K562 (cell line): Measurements from ENCODE around the gene CCR6. TPM values are rescaled to one million over a fixed set of nuclear protein-coding genes. Genes with fewer than 3 reads are reported as not detected.

Experiments
- BHLHE40 ChIP-seq: IDR thresholded peaks from 2 replicates; pipeline ENCODE4 v1.6.1; 2011; ENCODE audit warnings: low read length, improper control_type of control experiment
- ERF ChIP-seq: fragments of 450-650 bp; formaldehyde crosslinking; IDR thresholded peaks from 2 replicates; pipeline ENCODE4 v1.4.0; 2020; ENCODE audit warnings: mild to moderate bottlenecking, mixed read lengths
- POU5F1 ChIP-seq: fragments of 150-350 bp; IDR thresholded peaks from 2 replicates; pipeline ENCODE4 v1.6.1; 2014; ENCODE audit warnings: borderline replicate concordance, low read length, low read depth, mild to moderate bottlenecking; ENCODE audit not compliant: partially characterized antibody
- RCOR1 ChIP-seq, 2 experiments: IDR thresholded peaks; 2 replicates each; pipeline ENCODE4 v1.6.1; 2012; ENCODE audit warnings: low read depth in 2 of 2, low read length in 2 of 2, borderline replicate concordance in 1 of 2, improper control_type of control experiment in 1 of 2
- TRIM25 ChIP-seq: fragments of 450-650 bp; IDR thresholded peaks from 2 replicates; pipeline ENCODE4 v1.7.0; 2016; ENCODE audit warnings: borderline replicate concordance
- ZBTB34 ChIP-seq: fragments of 250-450 bp; sonication (Bioruptor Pico); IDR thresholded peaks from 2 replicates; pipeline ENCODE4 v1.8.0; 2021; ENCODE audit warnings: mild to moderate bottlenecking, moderate library complexity
- polyA plus RNA-seq, 8 experiments: library from polyadenylated mRNA; depleted of rRNA in 4 of 8; stranded (reverse) in 5 of 8; unstranded in 3 of 8; fragments of >200 nt; fragmentation: Nextera tagmentation in 2 of 8; fragmentation: Illumina TruSeq in 1 of 8; extraction: Ambion mirVana in 2 of 8; extraction: Trizol in 1 of 8; gene quantifications; 2 replicates each; pipeline versions ENCODE4 v1.2.1 to v1.2.3, GENCODE V29; 2011 to 2014; ENCODE audit warnings: inconsistent platforms in 1 of 8, missing spikeins in 1 of 8
- total RNA-seq, 7 experiments: library from RNA; depleted of rRNA in 6 of 7; stranded (reverse); fragments of >200 nt in 6 of 7; fragmentation: Illumina TruSeq in 2 of 7; extraction: Trizol in 2 of 7; gene quantifications; 2 replicates each; pipeline versions ENCODE4 v1.2.1 to v1.2.3, GENCODE V29; 2011 to 2021; ENCODE audit warnings: low replicate concordance in 1 of 7
- TF ChIP-seq, protein P1 (sequence below), 2 experiments: fragments of 450-650 bp in 1 of 2; sonication (generic) in 1 of 2; formaldehyde crosslinking in 1 of 2; IDR thresholded peaks; 2 replicates each; pipeline versions ENCODE4 v1.7.1 to v1.9.0; 2016 to 2022; ENCODE audit warnings: inconsistent platforms in 1 of 2, mild to moderate bottlenecking in 1 of 2, missing genetic modification reagents in 1 of 2
- TF ChIP-seq, protein P2 (sequence below): fragments of 450-650 bp; IDR thresholded peaks from 2 replicates; pipeline ENCODE4 v1.6.1; 2017; ENCODE audit warnings: mild to moderate bottlenecking, moderate library complexity
- TF ChIP-seq, protein P3 (sequence below): fragments of 450-650 bp; IDR thresholded peaks from 2 replicates; pipeline ENCODE4 v1.6.1; 2016; ENCODE audit warnings: mild to moderate bottlenecking

The CCR6 gene
- total and polyA plus RNA-seq, 9 of the 15 experiments (the other 6 are each of a cell fraction or from before 2014, with no cell fraction given): not detected

GRCh38 chr6:167092672-167093339 lies 30.1 kb upstream of the CCR6 start (continued):
- TF ChIP-seq, protein P1, sequence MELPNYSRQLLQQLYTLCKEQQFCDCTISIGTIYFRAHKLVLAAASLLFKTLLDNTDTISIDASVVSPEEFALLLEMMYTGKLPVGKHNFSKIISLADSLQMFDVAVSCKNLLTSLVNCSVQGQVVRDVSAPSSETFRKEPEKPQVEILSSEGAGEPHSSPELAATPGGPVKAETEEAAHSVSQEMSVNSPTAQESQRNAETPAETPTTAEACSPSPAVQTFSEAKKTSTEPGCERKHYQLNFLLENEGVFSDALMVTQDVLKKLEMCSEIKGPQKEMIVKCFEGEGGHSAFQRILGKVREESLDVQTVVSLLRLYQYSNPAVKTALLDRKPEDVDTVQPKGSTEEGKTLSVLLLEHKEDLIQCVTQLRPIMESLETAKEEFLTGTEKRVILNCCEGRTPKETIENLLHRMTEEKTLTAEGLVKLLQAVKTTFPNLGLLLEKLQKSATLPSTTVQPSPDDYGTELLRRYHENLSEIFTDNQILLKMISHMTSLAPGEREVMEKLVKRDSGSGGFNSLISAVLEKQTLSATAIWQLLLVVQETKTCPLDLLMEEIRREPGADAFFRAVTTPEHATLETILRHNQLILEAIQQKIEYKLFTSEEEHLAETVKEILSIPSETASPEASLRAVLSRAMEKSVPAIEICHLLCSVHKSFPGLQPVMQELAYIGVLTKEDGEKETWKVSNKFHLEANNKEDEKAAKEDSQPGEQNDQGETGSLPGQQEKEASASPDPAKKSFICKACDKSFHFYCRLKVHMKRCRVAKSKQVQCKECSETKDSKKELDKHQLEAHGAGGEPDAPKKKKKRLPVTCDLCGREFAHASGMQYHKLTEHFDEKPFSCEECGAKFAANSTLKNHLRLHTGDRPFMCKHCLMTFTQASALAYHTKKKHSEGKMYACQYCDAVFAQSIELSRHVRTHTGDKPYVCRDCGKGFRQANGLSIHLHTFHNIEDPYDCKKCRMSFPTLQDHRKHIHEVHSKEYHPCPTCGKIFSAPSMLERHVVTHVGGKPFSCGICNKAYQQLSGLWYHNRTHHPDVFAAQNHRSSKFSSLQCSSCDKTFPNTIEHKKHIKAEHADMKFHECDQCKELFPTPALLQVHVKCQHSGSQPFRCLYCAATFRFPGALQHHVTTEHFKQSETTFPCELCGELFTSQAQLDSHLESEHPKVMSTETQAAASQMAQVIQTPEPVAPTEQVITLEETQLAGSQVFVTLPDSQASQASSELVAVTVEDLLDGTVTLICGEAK (IDR thresholded peaks at IDR 0.05): no peak
- TF ChIP-seq, protein P1 (CRISPR knock-in tag; IDR thresholded peaks at IDR 0.05): no peak
- no peak for TF ChIP-seq ERF
- TF ChIP-seq ZBTB34 (CRISPR knock-in tag): no peak
- no peak for TF ChIP-seq TRIM25
- TF ChIP-seq, protein P2, sequence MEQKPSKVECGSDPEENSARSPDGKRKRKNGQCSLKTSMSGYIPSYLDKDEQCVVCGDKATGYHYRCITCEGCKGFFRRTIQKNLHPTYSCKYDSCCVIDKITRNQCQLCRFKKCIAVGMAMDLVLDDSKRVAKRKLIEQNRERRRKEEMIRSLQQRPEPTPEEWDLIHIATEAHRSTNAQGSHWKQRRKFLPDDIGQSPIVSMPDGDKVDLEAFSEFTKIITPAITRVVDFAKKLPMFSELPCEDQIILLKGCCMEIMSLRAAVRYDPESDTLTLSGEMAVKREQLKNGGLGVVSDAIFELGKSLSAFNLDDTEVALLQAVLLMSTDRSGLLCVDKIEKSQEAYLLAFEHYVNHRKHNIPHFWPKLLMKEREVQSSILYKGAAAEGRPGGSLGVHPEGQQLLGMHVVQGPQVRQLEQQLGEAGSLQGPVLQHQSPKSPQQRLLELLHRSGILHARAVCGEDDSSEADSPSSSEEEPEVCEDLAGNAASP: no peak
- TF ChIP-seq BHLHE40: no peak
- TF ChIP-seq, protein P3, sequence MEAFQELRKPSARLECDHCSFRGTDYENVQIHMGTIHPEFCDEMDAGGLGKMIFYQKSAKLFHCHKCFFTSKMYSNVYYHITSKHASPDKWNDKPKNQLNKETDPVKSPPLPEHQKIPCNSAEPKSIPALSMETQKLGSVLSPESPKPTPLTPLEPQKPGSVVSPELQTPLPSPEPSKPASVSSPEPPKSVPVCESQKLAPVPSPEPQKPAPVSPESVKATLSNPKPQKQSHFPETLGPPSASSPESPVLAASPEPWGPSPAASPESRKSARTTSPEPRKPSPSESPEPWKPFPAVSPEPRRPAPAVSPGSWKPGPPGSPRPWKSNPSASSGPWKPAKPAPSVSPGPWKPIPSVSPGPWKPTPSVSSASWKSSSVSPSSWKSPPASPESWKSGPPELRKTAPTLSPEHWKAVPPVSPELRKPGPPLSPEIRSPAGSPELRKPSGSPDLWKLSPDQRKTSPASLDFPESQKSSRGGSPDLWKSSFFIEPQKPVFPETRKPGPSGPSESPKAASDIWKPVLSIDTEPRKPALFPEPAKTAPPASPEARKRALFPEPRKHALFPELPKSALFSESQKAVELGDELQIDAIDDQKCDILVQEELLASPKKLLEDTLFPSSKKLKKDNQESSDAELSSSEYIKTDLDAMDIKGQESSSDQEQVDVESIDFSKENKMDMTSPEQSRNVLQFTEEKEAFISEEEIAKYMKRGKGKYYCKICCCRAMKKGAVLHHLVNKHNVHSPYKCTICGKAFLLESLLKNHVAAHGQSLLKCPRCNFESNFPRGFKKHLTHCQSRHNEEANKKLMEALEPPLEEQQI: no peak
- TF ChIP-seq POU5F1: no peak
- no peak for TF ChIP-seq RCOR1 (IDR thresholded peaks at IDR 0.05; ENCODE audit: borderline replicate concordance in 1 of 2, low read depth in 2 of 2, low read length in 2 of 2)
- TF ChIP-seq, all 486 proteins: peak for 0
